GM20431 (cell line): ENCODE results near the gene DZIP1L.

ENCODE experiments used
- in situ Hi-C: fragments of 300-500 bp; cut with MseI, MboI; formaldehyde crosslinking; loops from one replicate; pipeline ENCODE4 v1.15.0; 2020; ENCODE audit warnings: low sequenced_read_pairs; ENCODE audit not compliant: unreplicated experiment

The DZIP1L gene

GRCh38 chr3:138078901-138079344 is 36.5 kb downstream of the DZIP1L start:
- in situ Hi-C loops: no loop called here

DNA sequence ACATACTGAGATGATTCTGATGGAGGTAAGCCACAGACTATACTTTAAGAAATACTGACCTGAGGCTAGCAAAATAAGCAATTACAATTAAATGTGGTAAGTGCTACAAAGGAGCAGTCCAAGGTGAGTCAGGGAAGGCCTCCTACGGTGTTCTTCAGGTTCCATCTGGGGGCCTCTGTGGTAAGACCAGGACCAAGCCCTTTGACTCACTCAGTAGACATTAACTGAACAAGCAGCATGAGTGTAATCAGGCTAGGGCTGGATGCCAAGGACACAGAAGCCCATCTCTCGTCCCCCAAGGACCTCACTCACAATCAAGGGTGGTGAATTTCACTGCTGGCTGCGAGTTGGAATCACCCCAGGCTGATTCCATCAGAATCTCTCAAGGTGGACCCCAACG is 37.3 kb downstream of the DZIP1L start:
- in situ Hi-C loops: no loop called here

GRCh38 chr3:138072796-138073195 is 42.6 kb downstream of the DZIP1L start:
- in situ Hi-C loops: no loop called here

DNA sequence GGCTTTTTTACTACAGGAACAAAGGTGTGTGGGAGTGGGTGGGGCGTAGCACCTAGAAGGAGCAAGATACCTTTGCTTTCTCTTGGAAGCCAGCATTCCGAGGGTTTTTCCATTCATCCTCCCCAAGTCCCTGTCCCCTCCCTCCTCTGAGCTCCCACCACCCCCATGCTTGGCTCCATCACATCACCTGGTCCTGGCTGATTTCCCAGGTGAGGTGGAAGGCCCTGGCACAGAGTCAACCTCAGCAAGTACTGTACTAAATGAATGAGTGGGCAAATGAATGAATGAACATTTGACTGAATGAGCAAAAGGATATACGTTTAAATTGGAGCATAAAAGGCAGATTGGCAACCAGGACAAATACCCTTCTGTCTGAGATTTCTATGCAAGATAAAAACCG is 45.4 kb downstream of the DZIP1L start:
- in situ Hi-C loops: no loop called here

DNA sequence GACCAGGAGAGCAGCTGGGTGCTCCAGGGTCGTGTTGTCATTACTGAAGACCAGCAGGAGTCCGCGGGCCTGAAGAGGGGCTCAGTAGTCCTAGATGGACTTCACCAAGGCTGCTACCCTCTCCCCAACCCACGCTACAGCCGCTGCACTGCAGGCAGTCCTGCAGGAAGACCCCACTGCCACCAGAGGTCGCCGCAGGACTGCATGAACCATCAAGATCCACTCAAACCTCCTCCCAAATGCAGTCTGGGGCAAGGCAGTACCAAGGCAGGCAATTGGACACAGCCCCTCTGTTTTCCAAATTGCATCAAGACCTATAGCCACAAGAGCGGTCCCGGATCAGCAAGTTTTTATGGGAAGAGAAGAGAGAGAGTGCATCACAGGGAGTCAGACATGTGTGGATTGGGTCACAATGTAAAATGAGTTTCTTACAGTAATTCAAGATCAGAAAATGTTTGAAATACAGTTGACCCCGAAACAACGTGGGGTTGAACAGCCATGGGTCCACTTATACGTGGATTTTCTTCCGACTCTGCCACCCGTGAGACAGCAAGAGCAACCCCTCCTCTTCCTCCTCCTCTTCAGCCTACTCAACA is 46.7 kb downstream of the DZIP1L start:
- in situ Hi-C loops: loop anchor here (10.0 kb wide), 1 partner anchor 46 kb away; the partner anchor contains the start of gene DZIP1L

DNA sequence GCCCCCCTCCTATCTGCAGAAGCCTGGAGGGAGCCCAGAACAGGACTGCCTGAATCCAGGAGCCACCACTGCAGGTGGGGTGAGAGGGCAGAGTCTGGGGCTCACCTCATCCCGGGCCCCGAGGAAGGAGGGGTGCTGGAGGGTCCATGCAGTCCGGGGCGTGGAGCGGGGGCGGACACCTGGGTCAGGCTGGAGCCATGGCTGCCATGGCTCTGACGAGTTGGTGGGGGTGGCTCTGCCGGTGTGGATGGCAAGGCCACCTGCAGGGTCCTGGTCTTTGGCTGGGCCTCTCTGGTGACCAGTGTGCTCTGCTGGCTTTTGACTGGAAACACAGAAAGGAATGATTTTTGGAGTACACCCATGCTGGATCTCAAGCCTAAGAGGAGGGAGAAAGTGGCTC is 47.4 kb downstream of the DZIP1L start:
- in situ Hi-C loops: loop anchor here (10.0 kb wide), 1 partner anchor 47 kb away; the partner anchor contains the start of gene DZIP1L

- in situ Hi-C loops: loop anchor here (10.0 kb wide), 1 partner anchor 48 kb away; the partner anchor contains the start of gene DZIP1L
Measured at GRCh38 chr3:138066972-138067371, 48.4 kb downstream of the DZIP1L start.

- in situ Hi-C loops: loop anchor here (10.0 kb wide), 1 partner anchor 48 kb away; the partner anchor contains the start of gene DZIP1L
Measured at GRCh38 chr3:138066383-138066782, 49.0 kb downstream of the DZIP1L start.

DNA sequence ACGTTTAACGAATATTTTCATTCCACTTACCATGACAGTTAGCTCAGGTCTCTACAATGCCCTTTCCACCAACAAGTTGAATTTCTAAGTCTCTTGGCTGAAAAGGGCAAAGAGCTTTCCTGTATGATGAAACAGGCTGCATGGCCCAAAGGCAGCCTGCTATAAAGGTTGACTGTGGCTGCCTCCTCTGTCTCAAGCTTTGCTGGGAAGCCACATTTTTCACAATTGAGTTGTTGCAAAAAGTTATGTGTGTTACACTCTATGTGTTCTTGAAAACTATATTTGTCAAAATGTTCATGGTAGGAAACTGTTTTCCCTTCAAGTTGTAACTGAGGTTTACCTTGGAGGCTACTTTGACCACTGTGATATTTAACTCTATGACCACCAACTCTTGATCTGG is 49.5 kb downstream of the DZIP1L start:
- in situ Hi-C loops: loop anchor here (10.0 kb wide), 1 partner anchor 49 kb away; the partner anchor contains the start of gene DZIP1L

DNA sequence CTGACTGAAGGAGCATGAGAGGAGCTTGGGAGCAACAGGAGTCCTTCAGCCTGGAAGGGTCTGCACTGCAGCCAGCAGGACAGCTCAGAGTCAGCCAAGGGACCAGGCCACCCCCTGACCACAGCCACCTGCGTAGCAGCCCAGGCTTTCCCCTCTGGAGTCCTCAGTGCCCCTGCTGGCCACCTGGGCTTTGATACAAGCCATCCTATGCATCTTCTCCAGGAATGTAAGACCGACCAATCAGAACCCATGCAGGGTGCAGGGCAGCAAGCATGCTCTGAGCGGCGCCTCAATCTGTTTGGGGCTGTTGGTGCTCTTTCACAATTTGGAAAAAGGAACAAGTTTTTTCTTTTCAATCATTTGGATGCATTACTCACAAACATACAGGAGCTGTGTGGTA is 52.0 kb downstream of the DZIP1L start:
- in situ Hi-C loops: loop anchor here (10.0 kb wide), 1 partner anchor 51 kb away; the partner anchor contains the start of gene DZIP1L

- in situ Hi-C loops: loop anchor here (10.0 kb wide), 1 partner anchor 52 kb away; the partner anchor contains the start of gene DZIP1L
Measured at GRCh38 chr3:138062626-138063025, 52.8 kb downstream of the DZIP1L start.

- in situ Hi-C loops: loop anchor here (10.0 kb wide), 1 partner anchor 53 kb away; the partner anchor contains the start of gene DZIP1L
Measured at GRCh38 chr3:138062037-138062436, 53.4 kb downstream of the DZIP1L start.

- in situ Hi-C loops: loop anchor here (10.0 kb wide), 1 partner anchor 54 kb away; the partner anchor contains the start of gene DZIP1L
Measured at GRCh38 chr3:138060792-138061191, 54.6 kb downstream of the DZIP1L start.

DNA sequence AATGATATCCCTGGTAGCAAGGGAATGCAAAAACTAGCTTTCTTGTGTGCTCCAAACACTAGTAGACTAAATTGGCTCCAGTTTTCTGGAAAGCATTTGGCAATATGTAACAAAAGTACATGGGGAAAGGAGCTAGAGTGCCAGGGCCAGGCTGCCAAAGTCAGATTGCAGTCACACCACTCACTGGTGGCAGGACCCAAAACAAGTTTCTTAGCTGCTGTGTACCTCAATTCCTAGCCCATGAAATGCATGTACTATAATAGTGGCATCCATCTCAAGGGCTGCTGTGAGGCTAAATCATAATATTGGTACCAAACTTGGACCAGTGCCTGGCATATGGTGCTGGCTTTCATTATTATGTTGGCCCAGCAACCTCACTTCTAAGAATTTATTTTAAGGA is 56.1 kb downstream of the DZIP1L start:
- in situ Hi-C loops: no loop called here

DNA sequence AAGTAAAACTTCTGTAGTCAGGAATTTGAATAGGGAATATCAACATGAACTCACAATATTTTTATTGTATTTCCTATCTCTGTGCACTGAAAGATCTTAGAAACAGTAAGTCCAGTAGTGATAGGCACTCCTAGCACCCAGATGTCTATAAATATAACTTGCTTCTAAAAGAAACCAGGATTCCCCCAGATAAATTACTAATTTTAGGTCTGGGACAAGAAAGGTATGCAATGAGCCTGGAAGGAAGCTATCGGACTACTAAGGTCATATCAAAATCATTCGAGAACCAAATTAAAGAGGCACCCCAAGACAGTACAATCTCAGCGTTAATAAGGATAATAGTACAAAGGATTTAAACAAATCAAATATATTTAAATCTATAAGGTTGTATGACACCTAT is 58.0 kb downstream of the DZIP1L start:
- in situ Hi-C loops: no loop called here

DNA sequence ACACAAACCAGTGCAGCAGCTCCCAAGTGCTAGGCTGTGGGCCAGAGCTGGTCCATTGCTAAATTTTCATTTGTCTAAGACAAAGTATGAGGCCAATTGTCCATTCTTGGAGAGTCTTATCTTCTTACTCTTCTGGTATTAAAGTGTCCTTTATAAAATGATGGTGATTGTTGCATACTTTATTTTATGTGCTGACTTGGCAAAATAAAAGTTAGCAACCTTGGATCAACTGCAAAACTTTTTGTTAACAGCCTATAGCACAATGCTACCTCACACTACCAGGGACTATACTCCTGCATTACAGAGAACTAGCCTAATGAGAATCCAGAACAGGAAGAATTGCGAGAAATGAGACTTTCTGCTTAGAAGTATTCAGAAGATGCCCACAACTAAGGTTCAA is 61.4 kb downstream of the DZIP1L start:
- in situ Hi-C loops: no loop called here

DNA sequence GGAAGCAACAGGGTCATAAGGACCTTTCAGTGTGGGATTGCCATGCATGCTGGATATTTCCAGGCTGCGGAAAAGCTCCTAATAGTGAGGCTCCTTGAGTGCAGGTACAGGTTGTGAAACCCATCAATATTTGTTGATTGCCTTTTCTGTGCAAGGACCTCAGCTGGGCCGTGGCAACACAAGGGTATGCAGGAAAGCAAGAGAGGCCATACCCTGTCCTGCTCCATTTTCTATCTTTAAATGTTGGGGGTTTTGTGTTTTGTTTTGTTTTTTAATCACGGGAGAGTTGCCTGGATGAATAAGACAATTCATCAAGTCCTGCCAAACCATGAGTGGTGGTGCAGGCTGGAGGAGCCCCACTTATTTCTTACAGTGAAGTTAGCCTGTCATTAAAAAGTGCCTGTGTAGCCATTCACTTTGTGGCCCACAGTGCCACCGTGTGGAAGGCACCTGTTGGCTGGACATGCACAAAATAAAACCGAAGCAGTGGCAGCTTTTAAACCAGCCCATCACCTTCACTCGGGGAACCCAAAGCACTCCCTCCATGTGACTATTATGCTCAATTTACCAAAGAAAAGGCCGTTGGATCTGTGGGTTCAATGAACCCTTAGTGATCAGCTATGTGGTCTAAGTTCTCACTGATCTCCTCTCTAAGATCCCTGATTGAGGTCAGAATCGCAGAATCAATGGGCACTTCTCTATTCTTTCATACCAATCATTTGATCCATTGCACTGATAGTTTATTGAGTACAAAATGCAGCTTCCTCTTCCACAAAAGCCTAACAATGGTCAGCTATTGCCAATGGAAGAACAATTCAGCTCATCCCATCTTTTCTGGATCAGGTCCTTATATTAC is 63.2 kb downstream of the DZIP1L start:
- in situ Hi-C loops: no loop called here

GRCh38 chr3:138049157-138049919 is 66.1 kb downstream of the DZIP1L start:
- in situ Hi-C loops: no loop called here

DNA sequence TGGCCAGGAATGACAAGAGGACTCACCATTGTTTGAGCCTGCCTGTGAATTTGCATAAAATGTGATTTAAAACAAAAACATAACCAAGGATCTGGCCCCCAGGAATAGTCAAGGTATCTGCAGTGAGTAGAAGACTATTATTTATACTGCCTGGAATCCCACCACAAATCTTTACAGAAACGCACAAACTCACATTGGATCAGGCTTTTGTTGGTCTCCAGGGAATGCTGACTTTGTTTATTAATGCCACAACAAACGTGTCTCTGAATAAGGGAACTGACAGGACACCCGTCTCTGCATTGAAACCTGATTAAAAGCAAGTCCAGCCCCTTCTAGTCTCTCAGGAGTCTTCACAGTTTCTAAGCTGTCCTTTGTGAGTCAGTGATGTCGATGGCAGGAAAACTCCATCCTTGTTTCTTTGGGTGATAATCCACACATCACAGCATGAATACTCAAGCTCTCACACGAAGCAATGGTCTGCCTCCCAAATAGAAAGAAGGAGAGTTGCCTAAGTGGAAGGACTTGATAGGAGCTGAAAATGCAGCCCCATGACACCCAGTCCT is 67.7 kb downstream of the DZIP1L start:
- in situ Hi-C loops: no loop called here

DNA sequence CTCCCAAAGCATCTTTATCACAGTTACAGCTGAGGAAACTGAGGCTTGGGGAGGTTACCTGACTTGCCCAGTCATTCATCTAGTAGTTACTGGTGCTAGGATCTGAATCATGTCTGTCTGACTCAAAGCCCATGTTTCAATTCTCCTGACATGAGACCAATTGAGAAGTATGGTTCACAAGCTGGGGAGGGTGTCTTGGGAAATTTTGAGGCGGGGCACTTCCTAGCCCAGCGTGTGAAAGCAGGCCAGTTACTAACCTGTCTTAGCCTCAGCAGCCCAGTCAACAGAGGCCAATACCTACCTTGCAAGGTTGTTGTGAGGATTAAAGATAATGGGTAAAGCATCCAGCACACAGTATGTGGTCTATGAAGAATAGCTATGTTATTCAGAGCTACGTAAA is 68.5 kb downstream of the DZIP1L start:
- in situ Hi-C loops: no loop called here
